H9 (cell line): ENCODE results near the gene HIPK2. TPM values are rescaled to one million over a fixed set of nuclear protein-coding genes. Genes with fewer than 3 reads are reported as not detected.
A peak's percentile ranks its signal among the peaks of the same experiment; 100 is the strongest.

Experiments
- DNase-seq: peaks from one replicate; pipeline ENCODE4 v3.0.0-alpha.2; 2017
- H2AFZ ChIP-seq: one replicate; pipeline ENCODE4 v1.6.1; 2013; ENCODE audit warnings: mild to moderate bottlenecking, low read length, control low read depth, moderate library complexity
- H2AK5ac ChIP-seq: 2 replicates; pipeline ENCODE4 v1.6.1; 2013; ENCODE audit warnings: low read length, control low read depth, mixed read lengths; ENCODE audit not compliant: insufficient read length
- H2BK120ac ChIP-seq: one replicate; pipeline ENCODE4 v1.6.1; 2013; ENCODE audit warnings: low read depth, mild to moderate bottlenecking, low read length, control low read depth, inconsistent platforms; ENCODE audit not compliant: poor library complexity, severe bottlenecking
- H2BK12ac ChIP-seq: 2 replicates; pipeline ENCODE4 v1.6.1; 2013; ENCODE audit warnings: low read length, control low read depth, mixed read lengths, low read depth; ENCODE audit not compliant: insufficient read length
- H2BK15ac ChIP-seq: 2 replicates; pipeline ENCODE4 v1.6.1; 2013; ENCODE audit warnings: low read depth, low read length, control low read depth
- H2BK20ac ChIP-seq: one replicate; pipeline ENCODE4 v1.6.1; 2013; ENCODE audit warnings: low read depth, mild to moderate bottlenecking, low read length, control low read depth, inconsistent platforms; ENCODE audit not compliant: poor library complexity, severe bottlenecking
- H2BK5ac ChIP-seq: 2 replicates; pipeline ENCODE4 v1.6.1; 2013; ENCODE audit warnings: low read length, control low read depth, mixed read lengths; ENCODE audit not compliant: insufficient read length
- H3K14ac ChIP-seq: 2 replicates; pipeline ENCODE4 v1.6.1; 2013; ENCODE audit warnings: low read length, control low read depth; ENCODE audit not compliant: insufficient read depth
- H3K18ac ChIP-seq: 2 replicates; pipeline ENCODE4 v1.6.1; 2013; ENCODE audit warnings: low read depth, mild to moderate bottlenecking, mixed read lengths, low read length, control low read depth; ENCODE audit not compliant: insufficient read length
- H3K23ac ChIP-seq: 2 replicates; pipeline ENCODE4 v1.6.1; 2013; ENCODE audit warnings: low read length, control low read depth, mixed read lengths, low read depth; ENCODE audit not compliant: insufficient read length
- H3K23me2 ChIP-seq: 2 replicates; pipeline ENCODE4 v1.6.1; 2013; ENCODE audit warnings: low read depth, mild to moderate bottlenecking, mixed read lengths, low read length, control low read depth; ENCODE audit not compliant: insufficient read length, poor library complexity, severe bottlenecking
- H3K27ac ChIP-seq: 2 replicates; pipeline ENCODE4 v1.5.1; 2013; ENCODE audit warnings: low read length, control low read depth, mixed read lengths, low read depth; ENCODE audit not compliant: insufficient read length
- H3K27me3 ChIP-seq: 2 replicates; pipeline ENCODE4 v1.6.1; 2013; ENCODE audit warnings: low read length, control low read depth, inconsistent platforms; ENCODE audit not compliant: insufficient read depth
- H3K4ac ChIP-seq: 2 replicates; pipeline ENCODE4 v1.6.1; 2013; ENCODE audit warnings: low read depth, mild to moderate bottlenecking, control low read depth, inconsistent platforms, low read length, moderate library complexity
- H3K4me1 ChIP-seq: 2 replicates; pipeline ENCODE4 v1.6.1; 2013; ENCODE audit warnings: low read length, control low read depth, inconsistent platforms; ENCODE audit not compliant: insufficient read depth
- H3K4me2 ChIP-seq: 2 replicates; pipeline ENCODE4 v1.6.1; 2013; ENCODE audit warnings: low read length, control low read depth, mixed read lengths; ENCODE audit not compliant: insufficient read length, insufficient read depth
- H3K56ac ChIP-seq: 2 replicates; pipeline ENCODE4 v1.6.1; 2013; ENCODE audit warnings: low read depth, mild to moderate bottlenecking, mixed read lengths, low read length, control low read depth; ENCODE audit not compliant: insufficient read length
- H3K79me1 ChIP-seq: 2 replicates; pipeline ENCODE4 v1.6.1; 2013; ENCODE audit warnings: low read depth, mild to moderate bottlenecking, moderate library complexity, low read length, control low read depth, inconsistent platforms; ENCODE audit not compliant: insufficient read depth, poor library complexity, severe bottlenecking
- H3K79me2 ChIP-seq: 2 replicates; pipeline ENCODE4 v1.6.1; 2013; ENCODE audit warnings: low read length, control low read depth, inconsistent platforms; ENCODE audit not compliant: insufficient read depth
- H3K9ac ChIP-seq: 2 replicates; pipeline ENCODE4 v1.6.1; 2013; ENCODE audit warnings: low read length, control low read depth, mixed read lengths; ENCODE audit not compliant: insufficient read length; ENCODE audit errors: extremely low read depth
- H3K9me3 ChIP-seq: one replicate; pipeline ENCODE4 v1.6.1; 2013; ENCODE audit warnings: low read depth, low read length, inconsistent platforms; ENCODE audit not compliant: control insufficient read depth
- H3T11ph ChIP-seq: one replicate; pipeline ENCODE4 v1.6.1; 2013; ENCODE audit warnings: mild to moderate bottlenecking, low read length, control low read depth, inconsistent platforms
- H4K20me1 ChIP-seq: one replicate; pipeline ENCODE4 v1.6.1; 2013; ENCODE audit not compliant: control insufficient read depth, insufficient read length, insufficient read depth
- H4K5ac ChIP-seq: 2 replicates; pipeline ENCODE4 v1.6.1; 2013; ENCODE audit warnings: low read depth, mild to moderate bottlenecking, mixed read lengths, low read length, control low read depth; ENCODE audit not compliant: insufficient read length
- H4K8ac ChIP-seq: replicated peaks from 2 replicates; pipeline ENCODE4 v1.6.1; 2013; ENCODE audit warnings: low read length, control low read depth, mixed read lengths, low read depth; ENCODE audit not compliant: insufficient read length
- H4K91ac ChIP-seq: 2 replicates; pipeline ENCODE4 v1.6.1; 2013; ENCODE audit warnings: low read depth, mild to moderate bottlenecking, moderate library complexity, mixed read lengths, low read length, control low read depth; ENCODE audit not compliant: insufficient read length
- H3K27ac Mint-ChIP-seq, 3 experiments: 2 replicates in 2 of 3; 3 replicates in 1 of 3; pipeline ENCODE4 v1.8.0; 2020 to 2021; ENCODE audit warnings: mixed read lengths in 3 of 3, mild to moderate bottlenecking in 1 of 3, moderate library complexity in 1 of 3
- H3K27me3 Mint-ChIP-seq: 2 replicates; pipeline ENCODE4 v1.8.0; 2021; ENCODE audit warnings: low read depth, mild to moderate bottlenecking, moderate library complexity, mixed read lengths
- H3K36me3 Mint-ChIP-seq, 3 experiments: 2 replicates in 2 of 3; 3 replicates in 1 of 3; pipeline ENCODE4 v1.8.0; 2020 to 2021; ENCODE audit warnings: low read depth in 3 of 3, mixed read lengths in 3 of 3; ENCODE audit not compliant: insufficient read depth in 1 of 3
- H3K4me1 Mint-ChIP-seq, 2 experiments: 2 replicates each; pipeline ENCODE4 v1.8.0; 2020; ENCODE audit warnings: mixed read lengths in 2 of 2
- H3K4me3 Mint-ChIP-seq, 2 experiments: 2 replicates in 1 of 2; 3 replicates in 1 of 2; pipeline ENCODE4 v1.8.0; 2020 to 2021; ENCODE audit warnings: mild to moderate bottlenecking in 2 of 2, mixed read lengths in 2 of 2, moderate library complexity in 1 of 2
- H3K9me3 Mint-ChIP-seq, 2 experiments: 2 replicates in 1 of 2; 3 replicates in 1 of 2; pipeline ENCODE4 v1.8.0; 2020; ENCODE audit warnings: mild to moderate bottlenecking in 2 of 2, mixed read lengths in 2 of 2, moderate library complexity in 1 of 2
- WGBS: extraction: QIAGEN DNeasy Blood & Tissue Kit; methylation state at CpG from one replicate; pipeline ENCODE4 v1.1.7; 2013; ENCODE audit warnings: missing lambda C conversion rate, low lambda C conversion rate, mixed read lengths; ENCODE audit not compliant: insufficient read length; ENCODE audit errors: extremely low coverage; 5-methylcytosine and 5-hydroxymethylcytosine counted together
- total RNA-seq: library from RNA; stranded (reverse); gene quantifications from 2 replicates; pipeline ENCODE4 v1.2.1, GENCODE V29; 2021
- TF ChIP-seq, protein P1 (sequence below): fragments of 200-600 bp; sonication (generic); conservative IDR thresholded peaks from 3 replicates; pipeline ENCODE4 v1.8.0; 2021; ENCODE audit warnings: antibody characterized with exemption, mild to moderate bottlenecking

The HIPK2 gene
- total RNA-seq, 1 experiment from 2014 or later: 21.9 TPM

GRCh38 chr7:139523968-139524815, 253.6 kb downstream of the HIPK2 start:
- H3K23me2 ChIP-seq: peaks cover 5% of the 10 kb centered on the region
- H3K23ac ChIP-seq: no peak overlapping the region
- H3K9ac ChIP-seq: no peak overlapping the region
- H2BK20ac ChIP-seq: no peak overlapping the region
- H4K5ac ChIP-seq: no peak overlapping the region
- no peak overlapping the region for H2AK5ac ChIP-seq
- no peaks in the 10 kb centered on the region for H3K79me2 ChIP-seq
- H3K27me3 Mint-ChIP-seq: peaks cover 71% of the 10 kb centered on the region
- H3K4me2 ChIP-seq: no peak overlapping the region
- TF ChIP-seq, protein P1, sequence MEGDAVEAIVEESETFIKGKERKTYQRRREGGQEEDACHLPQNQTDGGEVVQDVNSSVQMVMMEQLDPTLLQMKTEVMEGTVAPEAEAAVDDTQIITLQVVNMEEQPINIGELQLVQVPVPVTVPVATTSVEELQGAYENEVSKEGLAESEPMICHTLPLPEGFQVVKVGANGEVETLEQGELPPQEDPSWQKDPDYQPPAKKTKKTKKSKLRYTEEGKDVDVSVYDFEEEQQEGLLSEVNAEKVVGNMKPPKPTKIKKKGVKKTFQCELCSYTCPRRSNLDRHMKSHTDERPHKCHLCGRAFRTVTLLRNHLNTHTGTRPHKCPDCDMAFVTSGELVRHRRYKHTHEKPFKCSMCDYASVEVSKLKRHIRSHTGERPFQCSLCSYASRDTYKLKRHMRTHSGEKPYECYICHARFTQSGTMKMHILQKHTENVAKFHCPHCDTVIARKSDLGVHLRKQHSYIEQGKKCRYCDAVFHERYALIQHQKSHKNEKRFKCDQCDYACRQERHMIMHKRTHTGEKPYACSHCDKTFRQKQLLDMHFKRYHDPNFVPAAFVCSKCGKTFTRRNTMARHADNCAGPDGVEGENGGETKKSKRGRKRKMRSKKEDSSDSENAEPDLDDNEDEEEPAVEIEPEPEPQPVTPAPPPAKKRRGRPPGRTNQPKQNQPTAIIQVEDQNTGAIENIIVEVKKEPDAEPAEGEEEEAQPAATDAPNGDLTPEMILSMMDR: no peak
- H3K4me3 Mint-ChIP-seq: peak overlapping the region; percentile 50 to 75
- peaks cover 26% of the 10 kb centered on the region; the same call in 1 of the 2 replicates for H3K27me3 ChIP-seq
- H3K27ac Mint-ChIP-seq: no peak overlapping the region
- peaks cover 0 to 4% (median 2%) of the 10 kb centered on the region in 3 experiments; a peak in 4 of 7 replicates for H3K36me3 Mint-ChIP-seq
- H2BK15ac ChIP-seq: no peak overlapping the region
- H3K4me1 Mint-ChIP-seq: peaks cover 8 to 13% of the 10 kb centered on the region in 2 experiments
- H2BK120ac ChIP-seq: no peak overlapping the region
- H2BK5ac ChIP-seq: no peak overlapping the region
- peak overlapping the region; percentile 63 for H3K18ac ChIP-seq
- no peaks in the 10 kb centered on the region for H3K9me3 ChIP-seq
- no peak overlapping the region; the same call in 1 of the 2 replicates for H3K14ac ChIP-seq
- no peak overlapping the region for H3K56ac ChIP-seq
- H3K27ac ChIP-seq: no peak overlapping the region
- no peak overlapping the region for H2AFZ ChIP-seq
- no peaks in the 10 kb centered on the region; the same call in none of the 2 replicates for H3K4me1 ChIP-seq
- no peak overlapping the region for H2BK12ac ChIP-seq
- DNase-seq: no peak
- H3T11ph ChIP-seq: no peak overlapping the region
- WGBS: no CpG with 5 or more reads among the region's 70 CpGs
- no peaks in the 10 kb centered on the region for H3K79me1 ChIP-seq
- H3K4ac ChIP-seq: no peak overlapping the region
- H3K9me3 Mint-ChIP-seq: peaks cover 3 to 4% of the 10 kb centered on the region in 2 experiments; a peak in 4 of 5 replicates
- H4K8ac ChIP-seq: no peak overlapping the region
- no peak overlapping the region for H4K91ac ChIP-seq
- H4K20me1 ChIP-seq: no peaks in the 10 kb centered on the region
